B cell (primary cell): ENCODE data around the gene PTPRN2.

Experiments
- CTCF ChIP-seq: fragments of 200-600 bp; IDR thresholded peaks from one replicate; pipeline ENCODE4 v1.8.0; 2022; ENCODE audit warnings: antibody characterized with exemption, mild to moderate bottlenecking
- EZH2 ChIP-seq: IDR thresholded peaks from 2 replicates; pipeline ENCODE4 v1.6.1; 2012; ENCODE audit warnings: borderline replicate concordance, low read depth, mild to moderate bottlenecking, moderate library complexity, low read length; ENCODE audit not compliant: insufficient read depth, poor library complexity, severe bottlenecking

GRCh38 chr7:157694376-157694665 lies 893.3 kb downstream of the PTPRN2 start:
- no peak for TF ChIP-seq CTCF
- TF ChIP-seq EZH2: no peak
